Activated CD8-positive, alpha-beta memory T cell treated with anti-CD3 and anti-CD28 coated beads, Interleukin-2, amount 50 U/mL, for 24 hours (primary cell): ENCODE results near the gene NOP14.
A peak's percentile ranks its signal among the peaks of the same experiment; 100 is the strongest.
"Not testable (repeated sequence)": the region's sequence is repeated elsewhere in the genome, so short reads cannot be mapped to it uniquely, and the experiment has no call there.

Experiments used
- DNase-seq: peaks from one replicate; pipeline ENCODE4 v3.0.0-alpha.2; 2020; ENCODE audit errors: extremely low read depth

Gene NOP14

DNA sequence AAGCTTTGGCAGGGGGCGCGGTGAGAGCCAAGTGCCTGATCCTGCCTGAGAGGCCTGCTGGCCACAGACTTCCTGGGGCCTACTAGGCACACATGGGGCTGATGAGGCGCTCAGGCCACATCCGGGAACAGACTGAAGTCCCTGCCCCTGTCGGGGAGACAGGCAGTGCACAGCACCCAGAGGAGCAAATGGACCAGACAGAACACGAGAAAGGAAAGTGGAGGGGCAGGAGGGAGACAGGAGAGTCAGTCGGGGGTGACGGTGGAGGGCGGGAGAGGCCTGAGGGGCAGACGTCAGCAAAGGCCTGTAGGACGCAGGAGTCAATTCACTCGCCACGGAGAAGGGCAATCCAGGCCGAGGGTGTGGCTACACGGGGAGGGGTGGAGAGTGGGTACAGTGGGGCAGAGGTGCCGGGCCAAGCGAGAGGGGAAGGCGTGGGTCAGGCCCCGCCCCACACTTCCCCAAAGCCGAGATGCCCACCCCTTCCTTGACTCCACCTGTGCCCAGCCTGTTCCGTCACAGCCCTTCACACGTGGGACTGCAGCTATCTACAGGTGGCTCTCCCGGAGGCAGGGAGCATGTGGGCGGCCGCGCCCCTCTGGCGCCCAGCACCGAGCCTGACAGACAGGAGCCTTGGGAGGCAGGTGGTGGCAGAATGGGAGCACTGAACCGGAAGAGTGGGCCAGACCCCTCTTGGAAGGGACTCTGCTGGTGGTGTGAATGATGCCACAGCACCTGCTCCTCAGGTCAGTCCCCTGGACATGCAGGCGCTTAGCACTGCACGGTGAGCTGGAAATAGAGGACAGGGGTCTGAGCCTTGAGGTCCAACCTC is 20.5 kb downstream of the NOP14 start:
- no peak for DNase-seq

GRCh38 chr4:2942037-2942531 is 21.1 kb downstream of the NOP14 start:
- no peak for DNase-seq

DNA sequence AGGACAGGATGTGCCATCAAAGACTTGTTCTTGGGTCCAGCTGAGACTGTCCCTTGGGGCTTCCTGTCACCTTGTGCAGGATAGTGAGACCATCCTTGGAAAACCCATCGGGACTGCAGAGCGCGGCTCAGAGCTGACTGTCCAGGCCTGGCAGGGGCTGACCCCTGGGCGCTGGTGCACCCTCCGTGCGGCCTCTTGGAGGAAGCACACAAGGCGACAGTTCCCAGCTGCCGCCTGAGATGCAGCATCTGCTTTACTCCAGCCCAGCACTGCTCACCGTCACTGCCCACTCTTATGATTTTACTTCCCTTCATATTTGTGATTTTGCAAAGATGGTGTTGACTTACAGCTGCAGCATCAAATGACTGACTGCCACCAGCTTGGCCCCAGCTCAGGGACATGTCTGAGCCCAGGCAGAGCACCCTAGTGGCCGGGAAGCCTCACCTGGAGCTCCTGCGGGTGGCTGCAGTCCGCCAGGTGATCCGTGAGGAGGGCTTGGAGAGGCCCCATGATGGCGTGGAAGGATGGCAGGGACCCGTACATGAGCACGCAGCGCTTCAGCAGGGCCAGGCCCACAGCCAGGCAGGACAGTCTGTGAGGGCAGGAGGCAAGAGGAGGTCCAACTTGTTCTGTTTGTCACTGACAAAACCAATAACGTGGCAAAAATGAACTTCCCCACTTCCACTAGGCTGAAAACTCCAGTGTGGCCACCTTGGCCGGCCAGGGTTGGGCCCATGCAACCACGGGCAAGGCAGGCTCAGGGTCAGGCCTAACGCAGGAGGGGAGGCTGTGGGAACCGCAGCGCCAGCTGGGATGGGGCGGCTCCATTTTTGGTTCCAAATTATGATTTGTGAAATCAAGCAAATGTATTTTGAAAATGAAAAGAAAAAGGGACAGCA is 21.8 kb downstream of the NOP14 start:
- DNase-seq = no peak

DNA sequence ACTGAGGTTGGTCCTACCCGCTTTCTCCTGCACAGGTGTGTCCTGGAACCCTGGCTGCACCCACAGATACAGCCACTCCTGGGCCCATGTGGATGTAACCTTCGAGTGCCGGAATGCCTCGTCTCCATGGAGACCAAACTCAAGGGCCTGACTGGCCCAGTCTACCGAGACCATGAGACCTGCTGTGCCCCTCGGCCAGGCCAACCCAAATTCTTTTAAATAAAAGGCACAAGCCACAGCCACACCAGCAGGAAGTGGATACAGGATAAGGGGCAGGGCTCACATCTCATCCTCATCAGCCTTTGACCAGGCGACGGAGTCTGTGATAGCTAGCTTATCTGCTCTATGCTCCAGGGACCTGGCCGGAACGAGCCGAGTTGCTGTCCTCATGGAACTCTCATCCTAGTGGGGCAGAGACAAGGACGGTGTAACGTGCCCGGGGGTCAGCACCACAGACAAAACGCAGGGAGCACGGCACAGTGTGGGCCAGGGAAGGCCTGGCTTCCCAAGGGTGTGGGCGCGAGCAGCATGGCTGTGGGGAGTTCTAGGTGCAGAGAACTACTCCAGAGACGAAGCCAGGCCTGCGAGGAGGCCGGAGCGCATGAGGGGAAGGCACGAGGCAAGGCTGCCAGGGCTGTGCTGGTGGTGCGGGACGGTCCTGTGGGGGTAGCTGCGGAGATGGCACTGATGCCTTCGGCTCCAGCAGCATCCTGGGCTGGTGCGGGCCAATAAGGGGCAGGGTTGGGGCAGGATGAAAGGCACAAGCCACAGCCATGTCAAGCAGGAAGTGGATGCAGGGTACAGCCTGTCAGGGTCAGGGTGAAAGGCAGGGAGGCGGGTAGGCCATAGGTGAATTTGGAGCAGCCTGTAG is 22.7 kb downstream of the NOP14 start:
- no peak for DNase-seq

GRCh38 chr4:2939383-2940243 is 23.6 kb downstream of the NOP14 start:
- no peak for DNase-seq

- no peak for DNase-seq
Observed at GRCh38 chr4:2938906-2939305, 24.3 kb downstream of the NOP14 start.

- DNase-seq = not testable (repeated sequence)
Observed at GRCh38 chr4:2938411-2938810, 24.8 kb downstream of the NOP14 start.

GRCh38 chr4:2937986-2938385 is 25.2 kb downstream of the NOP14 start:
- DNase-seq = no peak

DNA sequence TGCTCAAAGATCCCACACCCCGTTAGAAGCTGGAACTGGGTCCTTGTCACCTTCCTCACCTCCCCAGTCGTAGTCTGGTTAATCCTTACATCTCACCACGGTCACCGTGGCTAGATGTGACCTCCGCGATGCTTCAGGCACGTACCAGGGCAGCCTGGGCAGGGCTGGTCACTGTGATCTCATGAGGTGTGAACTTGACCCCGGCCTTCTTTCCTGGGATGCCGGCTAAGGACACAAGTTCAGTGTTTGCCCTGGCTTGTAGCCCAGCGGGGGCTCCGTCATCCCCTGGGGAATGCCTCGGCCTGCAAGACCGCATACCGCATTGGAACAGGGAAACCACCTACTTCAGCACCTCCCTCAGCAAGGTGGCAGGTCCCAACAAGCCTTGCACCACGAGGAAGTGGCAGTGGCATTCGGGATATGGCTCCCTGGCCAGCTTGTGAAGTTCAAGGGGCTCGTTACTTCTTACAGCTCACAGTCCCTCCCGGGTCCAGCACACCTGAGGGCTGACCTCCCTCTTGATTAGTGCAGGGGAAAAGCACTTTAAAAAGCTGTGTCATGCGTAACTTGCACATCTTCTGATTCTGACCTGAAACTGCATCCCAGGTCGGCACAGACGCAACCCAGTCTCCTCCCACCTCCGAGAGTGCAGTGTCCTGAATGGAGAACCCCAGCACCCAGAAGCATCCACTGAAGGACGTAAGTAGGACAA is 25.9 kb downstream of the NOP14 start:
- no peak for DNase-seq

- peak; percentile 37 for DNase-seq
Observed at GRCh38 chr4:2936773-2937145, 26.4 kb downstream of the NOP14 start.

- peak; percentile 59 for DNase-seq
Observed at GRCh38 chr4:2935762-2936743, 27.2 kb downstream of the NOP14 start.

- DNase-seq = peak; percentile 87
Observed at GRCh38 chr4:2934813-2935761, 28.1 kb downstream of the NOP14 start.

DNA sequence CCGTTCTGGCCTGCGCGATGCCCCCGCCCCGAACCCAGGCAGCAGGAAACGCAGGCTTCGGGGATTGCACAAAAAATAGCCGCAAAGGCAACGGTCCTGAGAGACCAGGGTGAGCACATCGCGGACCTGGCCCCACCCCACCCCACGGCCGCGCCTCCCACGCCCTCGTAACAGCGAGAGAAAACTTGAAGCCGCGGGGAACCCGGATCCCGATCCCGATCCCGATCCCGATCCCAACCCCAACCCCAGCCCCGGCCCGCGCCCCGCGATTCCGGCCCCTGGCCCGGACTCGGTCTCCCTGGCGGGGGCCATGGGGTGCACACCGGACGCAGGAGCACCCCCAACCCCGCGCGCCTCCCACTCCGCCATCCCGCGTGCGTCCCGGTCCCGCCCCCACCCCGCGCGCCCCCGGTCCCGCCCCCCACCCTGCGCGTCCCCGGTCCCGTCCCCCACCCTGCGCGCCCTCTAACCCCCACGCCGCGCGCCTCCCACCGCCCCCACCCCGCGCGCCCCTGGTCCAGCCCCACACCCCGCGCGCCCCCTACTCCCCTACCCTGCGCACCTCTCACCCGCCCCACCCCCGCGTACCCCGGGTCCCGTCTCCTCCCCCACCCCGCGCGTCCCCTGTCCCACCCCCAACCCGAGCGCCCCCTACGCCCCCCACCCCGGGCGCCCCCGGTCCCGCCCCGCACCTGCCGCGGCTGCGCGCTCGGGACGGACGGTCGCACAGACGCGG is 29.0 kb downstream of the NOP14 start:
- no peak for DNase-seq

- no peak for DNase-seq
Observed at GRCh38 chr4:2933566-2934076, 29.6 kb downstream of the NOP14 start.

- no peak for DNase-seq
Observed at GRCh38 chr4:2932951-2933565, 30.1 kb downstream of the NOP14 start.

GRCh38 chr4:2932321-2932950 is 30.8 kb downstream of the NOP14 start:
- DNase-seq = no peak
